ENCODE data around the gene LLGL1.

DNA sequence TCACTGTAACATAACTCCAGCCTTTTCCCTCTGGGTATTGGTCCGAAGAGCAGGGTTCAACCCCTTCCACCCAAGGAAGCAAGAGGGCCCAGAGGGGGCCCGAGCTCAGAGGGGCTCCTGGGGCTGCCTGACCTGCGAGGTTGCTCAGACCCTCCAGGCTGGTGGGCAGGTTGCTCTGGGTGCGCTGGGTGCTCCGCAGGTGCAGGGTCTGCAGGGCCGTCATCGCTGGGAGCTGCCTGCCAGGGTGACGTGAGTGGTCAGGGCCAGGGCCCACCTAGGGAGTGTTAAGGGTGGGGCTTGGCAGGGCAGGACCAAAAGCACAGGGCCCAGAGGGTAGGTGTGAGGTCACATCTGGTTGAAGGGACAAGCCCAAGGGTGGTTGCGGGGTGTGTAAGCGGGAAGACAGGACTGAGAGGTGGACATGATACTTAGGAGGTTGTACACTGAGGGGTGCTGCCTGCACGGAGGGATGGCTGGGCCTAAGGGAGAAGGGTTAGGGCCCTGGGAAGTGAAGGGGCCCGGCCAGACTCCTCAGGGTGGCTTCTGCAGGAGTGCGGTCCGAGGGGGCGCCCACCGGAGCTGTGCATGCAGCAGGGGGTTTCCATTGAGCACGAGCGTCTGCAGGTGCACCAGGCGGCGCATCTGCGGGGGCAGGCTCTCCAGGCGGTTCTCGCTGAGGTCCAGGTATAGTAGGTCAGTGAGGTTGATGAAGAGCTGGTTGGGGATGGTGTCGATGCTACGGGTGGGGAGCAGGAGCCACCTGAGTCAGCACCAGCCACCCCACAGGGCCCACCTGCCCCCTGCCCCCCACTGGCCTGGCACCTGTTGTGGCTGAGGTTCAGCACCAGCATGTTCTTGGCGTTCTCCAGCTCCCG, 28.7 kb downstream of the LLGL1 start:
- TF ChIP-seq CTCF (IDR thresholded peaks at IDR 0.05; ENCODE audit: insufficient read depth, low read length, poor library complexity, severe bottlenecking) (no peak), EZH2phosphoT487 (conservative IDR thresholded peaks at IDR 0.05; ENCODE audit: low read length) (no peak)

Data from SU-DHL-6 (cell line).